OCI-LY1 (cell line): Measurements from ENCODE around the gene ZNF281.
"Not testable (repeated sequence)": the region's sequence is repeated elsewhere in the genome, so short reads cannot be mapped to it uniquely, and the experiment has no call there.

Experiments used
- H2AFZ ChIP-seq: fragments of 200-600 bp; sonication (generic), shearing (Covaris generic); 2 replicates; pipeline ENCODE4 v1.6.0; 2014; ENCODE audit warnings: antibody characterized with exemption, mild to moderate bottlenecking, low read length
- H3F3A ChIP-seq: fragments of 200-600 bp; sonication (generic), shearing (Covaris generic); 2 replicates; pipeline ENCODE4 v1.6.0; 2014; ENCODE audit warnings: mild to moderate bottlenecking, antibody characterized with exemption, low read length, moderate library complexity; ENCODE audit not compliant: insufficient read depth
- H3K27ac ChIP-seq: fragments of 200-600 bp; sonication (generic); 2 replicates; pipeline ENCODE4 v1.5.1; 2014; ENCODE audit warnings: low read length, mixed run types, mild to moderate bottlenecking, low read depth; ENCODE audit not compliant: poor library complexity, severe bottlenecking
- H3K27me3 ChIP-seq: fragments of 200-600 bp; sonication (generic); 2 replicates; pipeline ENCODE4 v1.6.0; 2014; ENCODE audit warnings: antibody characterized with exemption, mild to moderate bottlenecking, low read length, moderate library complexity; ENCODE audit not compliant: insufficient read depth
- H3K36me3 ChIP-seq: fragments of 200-600 bp; sonication (generic); 2 replicates; pipeline ENCODE4 v1.6.1; 2014; ENCODE audit warnings: mild to moderate bottlenecking, antibody characterized with exemption, low read length, moderate library complexity, mixed read lengths; ENCODE audit not compliant: insufficient read depth
- H3K4me1 ChIP-seq: fragments of 200-600 bp; sonication (generic); 2 replicates; pipeline ENCODE4 v1.5.1; 2014; ENCODE audit warnings: mild to moderate bottlenecking, low read length, moderate library complexity; ENCODE audit not compliant: insufficient read depth, severe bottlenecking
- H3K4me2 ChIP-seq: fragments of 200-600 bp; sonication (generic), shearing (Covaris generic); 2 replicates; pipeline ENCODE4 v1.6.1; 2014; ENCODE audit warnings: low read length
- H3K4me3 ChIP-seq: fragments of 200-600 bp; sonication (generic); 2 replicates; pipeline ENCODE4 v1.5.1; 2014; ENCODE audit warnings: low read length, low read depth, mild to moderate bottlenecking, mixed read lengths; ENCODE audit not compliant: poor library complexity, severe bottlenecking
- H3K79me2 ChIP-seq: fragments of 200-600 bp; shearing (Covaris generic); 2 replicates; pipeline ENCODE4 v1.6.1; 2016; ENCODE audit warnings: mixed run types, low read length, mixed read lengths; ENCODE audit not compliant: insufficient read depth
- H3K9ac ChIP-seq: fragments of 200-600 bp; sonication (generic), shearing (Covaris generic); 2 replicates; pipeline ENCODE4 v1.6.1; 2014; ENCODE audit warnings: mild to moderate bottlenecking, low read length, mixed read lengths
- H3K9me2 ChIP-seq: fragments of 200-600 bp; sonication (generic), shearing (Covaris generic); 2 replicates; pipeline ENCODE4 v1.6.1; 2014; ENCODE audit warnings: low read depth, mild to moderate bottlenecking, low read length, mixed read lengths
- H3K9me3 ChIP-seq: fragments of 200-600 bp; shearing (Covaris generic); 2 replicates; pipeline ENCODE4 v1.6.1; 2014; ENCODE audit warnings: low read length, mixed read lengths
- H4K20me1 ChIP-seq: fragments of 200-600 bp; sonication (generic), shearing (Covaris generic); 2 replicates; pipeline ENCODE4 v1.6.0; 2016; ENCODE audit warnings: mild to moderate bottlenecking, low read length; ENCODE audit not compliant: insufficient read depth
- CTCF ChIP-seq: fragments of 200-600 bp; sonication (generic), shearing (Covaris generic); IDR thresholded peaks from 2 replicates; pipeline ENCODE4 v1.5.1; 2017; ENCODE audit warnings: mild to moderate bottlenecking, antibody characterized with exemption, low read length, moderate library complexity, mixed read lengths
- EZH2 ChIP-seq: fragments of 200-600 bp; sonication (generic), shearing (Covaris generic); IDR thresholded peaks from 2 replicates; pipeline ENCODE4 v1.8.0; 2017; ENCODE audit warnings: borderline replicate concordance, mixed run types, mild to moderate bottlenecking, antibody characterized with exemption, low read length, moderate library complexity, mixed read lengths

ZNF281 gene

GRCh38 chr1:200363264-200363933, 46.4 kb downstream of the ZNF281 start:
- no peak overlapping the region for H3K9ac ChIP-seq
- H3K9me2 ChIP-seq: no peaks in the 10 kb centered on the region
- H3K4me3 ChIP-seq: no peak overlapping the region
- H3K27ac ChIP-seq: no peak overlapping the region
- H4K20me1 ChIP-seq: no peaks in the 10 kb centered on the region
- TF ChIP-seq CTCF (no peak), EZH2 (no peak)
- H3K79me2 ChIP-seq: no peaks in the 10 kb centered on the region
- no peaks in the 10 kb centered on the region for H3K27me3 ChIP-seq
- H3K4me1 ChIP-seq: no peaks in the 10 kb centered on the region
- no peaks in the 10 kb centered on the region for H3F3A ChIP-seq
- no peaks in the 10 kb centered on the region for H3K9me3 ChIP-seq
- H3K4me2 ChIP-seq: no peak overlapping the region
- no peaks in the 10 kb centered on the region for H3K36me3 ChIP-seq
- no peak overlapping the region for H2AFZ ChIP-seq

- Histone ChIP-seq H2AFZ (no peak overlapping the region), H3K4me2 (no peak overlapping the region)
Observed at GRCh38 chr1:200362421-200362820, 47.4 kb downstream of the ZNF281 start.

GRCh38 chr1:200359610-200360163, 50.1 kb downstream of the ZNF281 start:
- TF ChIP-seq CTCF: no peak
- TF ChIP-seq EZH2: no peak
- H2AFZ ChIP-seq: no peak overlapping the region
- no peaks in the 10 kb centered on the region for H3K36me3 ChIP-seq
- H3K4me3 ChIP-seq: no peak overlapping the region
- H3K4me2 ChIP-seq: no peak overlapping the region
- no peaks in the 10 kb centered on the region for H3K4me1 ChIP-seq
- no peaks in the 10 kb centered on the region for H3K79me2 ChIP-seq
- H3K9me3 ChIP-seq: no peaks in the 10 kb centered on the region
- no peaks in the 10 kb centered on the region for H3K9me2 ChIP-seq
- no peaks in the 10 kb centered on the region for H3K27me3 ChIP-seq
- H3K27ac ChIP-seq: no peak overlapping the region
- H3F3A ChIP-seq: no peaks in the 10 kb centered on the region
- no peaks in the 10 kb centered on the region for H4K20me1 ChIP-seq
- H3K9ac ChIP-seq: no peak overlapping the region

More at GRCh38 chr1:200362421-200362820, 47.4 kb downstream of the ZNF281 start:
- no peak overlapping the region for H3K4me3 ChIP-seq
- no peaks in the 10 kb centered on the region for H3K9me2 ChIP-seq
- TF ChIP-seq EZH2 (no peak), CTCF (no peak)
- no peaks in the 10 kb centered on the region for H3K79me2 ChIP-seq
- no peaks in the 10 kb centered on the region for H3K27me3 ChIP-seq
- no peaks in the 10 kb centered on the region for H3K9me3 ChIP-seq
- no peaks in the 10 kb centered on the region for H4K20me1 ChIP-seq
- H3K27ac ChIP-seq: no peak overlapping the region
- no peak overlapping the region for H3K9ac ChIP-seq
- no peaks in the 10 kb centered on the region for H3F3A ChIP-seq
- no peaks in the 10 kb centered on the region for H3K36me3 ChIP-seq
- no peaks in the 10 kb centered on the region for H3K4me1 ChIP-seq

- not testable (repeated sequence) for H3K4me3 ChIP-seq, H3F3A ChIP-seq, H3K4me1 ChIP-seq, H3K9ac ChIP-seq, H3K9me2 ChIP-seq, H3K9me3 ChIP-seq, H3K27me3 ChIP-seq, H3K4me2 ChIP-seq, H3K36me3 ChIP-seq, H3K27ac ChIP-seq, H3K79me2 ChIP-seq, H4K20me1 ChIP-seq, H2AFZ ChIP-seq
Observed at GRCh38 chr1:200357925-200358324, 51.9 kb downstream of the ZNF281 start.
